Effector memory CD4-positive, alpha-beta T cell (primary cell): ENCODE results near the gene NHLRC2.

Experiments
- DNase-seq, 3 donors: peaks; one replicate each; pipeline ENCODE4 v3.0.0-alpha.2; 2020
- H3K27ac ChIP-seq: 2 replicates; pipeline ENCODE4 v1.7.0; 2013; ENCODE audit warnings: mild to moderate bottlenecking, low read length, moderate library complexity; ENCODE audit not compliant: insufficient read depth, poor library complexity, severe bottlenecking
- H3K27me3 ChIP-seq: replicated peaks from 2 replicates; pipeline ENCODE4 v1.7.0; 2013; ENCODE audit warnings: mild to moderate bottlenecking, low read length; ENCODE audit not compliant: insufficient read depth, control insufficient read depth, poor library complexity, severe bottlenecking
- H3K36me3 ChIP-seq: 2 replicates; pipeline ENCODE4 v1.7.0; 2013; ENCODE audit warnings: mild to moderate bottlenecking, low read length, moderate library complexity; ENCODE audit not compliant: control insufficient read depth, insufficient read depth
- H3K4me1 ChIP-seq: 2 replicates; pipeline ENCODE4 v1.7.0; 2013; ENCODE audit warnings: low read length, mild to moderate bottlenecking; ENCODE audit not compliant: control insufficient read depth, insufficient read depth, poor library complexity, severe bottlenecking
- H3K4me3 ChIP-seq: 2 replicates; pipeline ENCODE4 v1.7.0; 2013; ENCODE audit warnings: low read length, low read depth, mild to moderate bottlenecking; ENCODE audit not compliant: insufficient read depth, poor library complexity, severe bottlenecking
- H3K9me3 ChIP-seq: 2 replicates; pipeline ENCODE4 v1.7.0; 2013; ENCODE audit warnings: mild to moderate bottlenecking, low read length, moderate library complexity; ENCODE audit not compliant: control insufficient read depth

Gene NHLRC2

DNA sequence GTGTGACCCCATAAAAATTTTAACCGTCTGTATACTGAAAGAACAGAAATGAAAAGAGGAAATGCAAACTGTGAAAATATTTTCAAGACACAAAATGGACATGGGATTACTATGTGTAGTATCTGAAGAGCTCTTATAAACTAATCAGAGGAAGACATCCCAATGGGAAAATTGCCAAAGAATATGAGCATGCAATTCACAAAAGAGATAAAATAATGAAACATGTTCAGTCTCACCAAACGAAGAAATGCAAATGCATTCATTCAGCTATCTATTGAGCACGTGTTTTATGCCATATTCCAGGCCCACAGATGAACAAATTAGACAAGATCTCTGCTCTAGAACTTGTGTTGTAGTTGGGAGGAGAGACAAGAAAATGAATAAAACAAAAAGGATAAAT, 63.2 kb downstream of the NHLRC2 start:
- no peak overlapping the region for H3K4me3 ChIP-seq
- no peak for DNase-seq
- H3K4me1 ChIP-seq = no peaks in the 10 kb centered on the region
- H3K36me3 ChIP-seq = no peaks in the 10 kb centered on the region
- no peaks in the 10 kb centered on the region for H3K27me3 ChIP-seq
- no peaks in the 10 kb centered on the region for H3K9me3 ChIP-seq
- H3K27ac ChIP-seq = no peak overlapping the region

DNA sequence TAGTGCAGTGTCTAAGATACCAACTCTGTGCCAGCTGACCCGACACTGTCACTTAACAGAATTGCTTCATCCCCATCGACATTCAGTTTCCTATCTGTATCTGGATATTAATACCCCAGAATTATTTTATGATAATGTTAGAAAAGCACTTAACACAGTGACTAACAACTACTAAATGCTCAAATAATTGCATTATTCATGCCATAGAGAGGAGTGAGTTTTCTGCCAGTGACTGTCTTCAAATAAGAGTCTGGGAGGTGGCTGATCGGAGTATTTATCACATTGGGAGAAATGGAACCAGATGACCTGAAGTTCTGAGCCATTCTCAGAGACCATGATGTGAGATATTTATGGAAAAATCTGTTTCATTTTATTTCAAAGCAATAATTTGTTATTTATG, 65.7 kb downstream of the NHLRC2 start:
- no peak overlapping the region for H3K4me3 ChIP-seq
- no peaks in the 10 kb centered on the region for H3K4me1 ChIP-seq
- H3K27ac ChIP-seq = no peak overlapping the region
- no peak for DNase-seq
- H3K9me3 ChIP-seq = no peaks in the 10 kb centered on the region
- no peaks in the 10 kb centered on the region for H3K27me3 ChIP-seq
- no peaks in the 10 kb centered on the region for H3K36me3 ChIP-seq

DNA sequence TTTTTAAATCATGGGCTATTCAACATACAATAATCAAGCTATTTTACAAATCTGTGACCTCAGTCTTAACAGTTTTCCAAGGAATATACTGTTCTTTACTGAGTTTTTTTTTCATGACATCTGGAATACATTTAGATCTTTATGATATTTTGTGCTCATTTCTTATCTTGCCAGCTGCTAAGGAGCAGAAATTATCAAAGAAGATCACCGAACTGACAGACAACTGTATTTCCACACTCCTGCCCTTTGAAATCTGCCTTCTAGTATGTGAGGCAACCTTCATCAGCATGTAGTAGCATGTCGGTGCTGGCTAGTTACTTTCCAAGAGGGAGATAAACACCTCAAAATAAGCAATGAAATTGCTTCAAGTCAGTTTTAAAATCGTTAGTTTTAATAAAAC, 66.4 kb downstream of the NHLRC2 start:
- Histone ChIP-seq H3K4me3 (no peak overlapping the region), H3K27ac (no peak overlapping the region), H3K36me3 (no peaks in the 10 kb centered on the region), H3K9me3 (no peaks in the 10 kb centered on the region), H3K27me3 (no peaks in the 10 kb centered on the region), H3K4me1 (no peaks in the 10 kb centered on the region)
- DNase-seq = no peak

DNA sequence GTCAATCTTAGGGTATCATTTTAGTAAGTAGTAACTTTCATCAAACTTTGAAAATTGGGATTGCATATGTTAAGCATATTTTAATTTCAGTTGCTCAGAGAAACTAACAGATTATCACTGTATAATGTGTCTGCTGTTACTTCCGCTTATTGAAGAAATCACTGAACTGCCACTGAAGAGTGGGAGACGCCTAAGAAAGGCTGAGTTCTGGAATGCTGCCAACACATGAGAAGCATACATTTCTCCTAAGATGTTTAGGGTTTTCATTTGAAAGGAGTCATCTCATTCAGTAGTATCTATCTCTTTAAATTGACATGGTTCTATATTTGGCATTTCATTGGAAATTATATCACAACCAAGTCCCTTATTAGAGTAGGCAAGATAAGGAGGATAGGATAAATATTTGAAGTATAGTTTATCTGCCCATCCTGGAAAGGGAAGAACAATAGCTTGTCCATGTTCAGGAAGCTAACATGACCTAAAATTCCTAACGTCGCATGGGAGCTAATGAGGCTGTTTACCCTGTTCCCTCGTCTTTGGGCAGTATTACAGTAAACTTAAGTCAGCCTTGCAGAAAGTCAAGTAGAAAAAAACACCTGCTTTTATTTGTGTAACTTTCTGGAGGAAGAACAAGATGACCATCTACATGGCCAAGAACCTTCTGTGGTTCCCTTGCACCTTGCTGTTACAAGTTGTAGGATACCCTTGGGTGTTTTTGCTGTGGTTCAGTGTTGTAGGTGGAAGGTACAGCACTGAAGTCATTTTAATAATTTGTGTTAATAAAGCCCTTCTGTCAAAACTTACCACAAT, 67.3 kb downstream of the NHLRC2 start:
- H3K4me1 ChIP-seq = no peaks in the 10 kb centered on the region
- H3K9me3 ChIP-seq = no peaks in the 10 kb centered on the region
- H3K4me3 ChIP-seq = no peak overlapping the region
- H3K36me3 ChIP-seq = no peaks in the 10 kb centered on the region
- no peak for DNase-seq
- H3K27ac ChIP-seq = no peak overlapping the region
- no peaks in the 10 kb centered on the region for H3K27me3 ChIP-seq

DNA sequence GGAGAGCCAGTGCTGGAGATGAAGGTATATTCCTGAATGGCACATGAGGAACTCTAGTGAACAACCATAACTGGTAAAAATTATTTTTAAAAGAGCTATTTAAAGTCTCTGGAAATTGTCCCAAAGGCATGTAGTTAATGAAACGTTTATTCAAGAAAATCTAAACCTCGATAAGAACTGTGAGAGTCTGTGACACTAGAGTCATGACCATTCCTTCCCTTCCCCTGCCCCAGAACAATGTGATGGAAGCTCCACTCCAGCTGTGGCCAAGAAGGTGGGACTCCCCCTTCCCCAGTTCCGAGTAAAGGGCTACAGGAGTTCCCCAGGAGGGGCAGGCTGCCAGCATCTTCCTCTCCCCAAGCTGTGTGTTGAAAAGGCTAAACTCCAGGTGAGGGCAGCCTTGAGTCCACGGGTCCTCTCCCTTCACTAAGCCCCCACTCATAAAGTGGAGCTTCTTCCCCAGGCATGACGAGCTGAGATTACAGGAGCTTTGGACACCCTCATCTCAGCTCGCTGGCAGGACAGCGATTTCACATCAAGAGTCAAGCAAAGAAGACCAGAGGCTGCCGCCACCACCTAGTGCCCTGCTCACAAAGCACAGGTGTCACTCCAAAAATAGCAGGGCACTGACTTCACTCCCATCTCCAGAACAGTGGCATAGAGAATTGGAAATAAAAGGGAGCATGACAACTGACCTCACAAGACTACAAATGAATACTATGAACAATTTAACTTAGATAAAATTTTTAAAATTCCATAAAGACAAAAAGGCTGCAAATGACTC, 68.5 kb downstream of the NHLRC2 start:
- Histone ChIP-seq H3K27ac (no peak overlapping the region), H3K36me3 (no peaks in the 10 kb centered on the region), H3K9me3 (no peaks in the 10 kb centered on the region), H3K27me3 (no peaks in the 10 kb centered on the region), H3K4me1 (no peaks in the 10 kb centered on the region), H3K4me3 (no peak overlapping the region)
- no peak for DNase-seq

DNA sequence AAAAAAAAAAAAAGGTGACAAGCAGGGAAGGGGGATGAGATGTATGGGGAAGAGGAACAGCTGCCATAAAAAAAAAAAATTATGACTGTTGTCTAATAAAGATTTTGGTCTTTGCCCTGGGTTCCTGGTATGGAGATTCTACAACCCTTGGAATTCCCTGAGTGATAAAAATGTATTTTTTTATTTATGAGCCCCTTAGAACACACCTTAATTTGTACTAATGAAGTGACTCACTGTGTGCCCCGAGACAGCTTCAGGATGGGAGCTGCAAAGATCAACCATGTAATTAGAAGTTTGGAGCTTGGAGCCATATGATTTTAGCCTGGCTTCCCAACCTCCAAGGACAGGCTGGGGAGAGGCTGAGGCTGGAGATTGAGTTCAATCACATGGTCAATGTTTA, 69.7 kb downstream of the NHLRC2 start:
- DNase-seq = no peak
- Histone ChIP-seq H3K36me3 (no peaks in the 10 kb centered on the region), H3K27me3 (no peaks in the 10 kb centered on the region), H3K4me1 (no peaks in the 10 kb centered on the region), H3K9me3 (no peaks in the 10 kb centered on the region), H3K27ac (no peak overlapping the region), H3K4me3 (no peak overlapping the region)

DNA sequence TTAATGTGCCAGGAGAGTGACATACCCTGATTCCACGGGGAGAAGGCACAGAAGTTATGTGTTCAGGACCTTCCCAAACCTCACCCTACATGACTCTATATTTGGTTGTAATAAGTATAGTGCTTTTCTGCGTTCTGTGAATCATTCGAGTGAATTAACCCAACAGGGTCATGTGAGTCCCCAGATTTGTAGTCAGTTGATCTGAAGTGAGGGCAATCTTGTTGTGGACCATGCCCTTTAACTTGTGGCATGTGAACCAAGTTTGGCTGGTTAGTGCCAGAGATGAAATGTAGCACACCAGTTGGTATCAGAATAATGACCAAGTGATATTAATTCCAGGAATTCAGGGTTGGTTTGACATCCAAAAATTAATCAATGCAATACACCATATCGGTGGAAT, 70.2 kb downstream of the NHLRC2 start:
- H3K36me3 ChIP-seq = no peaks in the 10 kb centered on the region
- no peaks in the 10 kb centered on the region for H3K9me3 ChIP-seq
- no peaks in the 10 kb centered on the region for H3K27me3 ChIP-seq
- no peaks in the 10 kb centered on the region for H3K4me1 ChIP-seq
- no peak for DNase-seq
- H3K4me3 ChIP-seq = no peak overlapping the region
- H3K27ac ChIP-seq = no peak overlapping the region

DNA sequence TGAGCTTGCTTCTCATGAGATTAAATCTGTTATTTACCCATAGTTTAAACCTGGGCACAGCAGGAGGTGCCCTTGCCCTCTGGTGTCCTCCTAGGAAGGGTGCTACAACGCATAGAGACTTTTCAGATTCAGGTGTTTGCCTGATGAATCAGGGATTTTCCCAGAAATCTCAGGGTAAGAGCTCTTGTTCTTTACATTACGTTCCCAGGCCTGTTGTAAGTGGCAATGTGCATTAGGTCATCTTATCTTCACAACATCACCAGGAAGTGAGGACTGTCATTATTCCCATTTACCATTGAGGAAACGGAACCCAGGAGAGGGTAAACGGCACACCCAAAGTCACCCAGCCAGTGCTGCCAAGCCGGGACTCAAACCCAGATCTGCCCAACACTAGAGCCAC, 73.0 kb downstream of the NHLRC2 start:
- no peak for DNase-seq
- no peaks in the 10 kb centered on the region for H3K4me1 ChIP-seq
- no peaks in the 10 kb centered on the region for H3K36me3 ChIP-seq
- H3K27me3 ChIP-seq = no peaks in the 10 kb centered on the region
- no peak overlapping the region for H3K27ac ChIP-seq
- H3K9me3 ChIP-seq = no peaks in the 10 kb centered on the region
- no peak overlapping the region for H3K4me3 ChIP-seq

DNA sequence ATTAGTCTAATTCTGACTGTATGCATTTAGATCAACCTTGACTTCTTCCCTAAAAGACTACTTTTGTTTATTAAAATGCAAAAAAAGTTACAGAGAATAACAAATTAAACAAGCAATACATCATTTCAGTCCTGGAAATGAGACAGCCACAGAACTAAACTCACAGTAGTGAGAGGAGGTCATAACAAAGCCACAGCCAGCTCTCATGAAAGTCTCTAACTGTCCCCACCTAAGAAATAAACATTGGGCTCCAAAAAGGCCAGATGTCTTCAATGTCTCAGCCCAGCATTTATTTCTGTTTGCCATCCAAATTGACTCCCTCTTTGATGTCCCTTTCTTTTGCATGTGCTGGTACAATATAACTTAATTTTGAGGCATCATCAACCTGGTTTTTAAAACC, 74.4 kb downstream of the NHLRC2 start:
- H3K27ac ChIP-seq = no peak overlapping the region
- H3K9me3 ChIP-seq = no peaks in the 10 kb centered on the region
- H3K4me3 ChIP-seq = no peak overlapping the region
- no peaks in the 10 kb centered on the region for H3K36me3 ChIP-seq
- H3K27me3 ChIP-seq = no peaks in the 10 kb centered on the region
- no peak for DNase-seq
- H3K4me1 ChIP-seq = no peaks in the 10 kb centered on the region

DNA sequence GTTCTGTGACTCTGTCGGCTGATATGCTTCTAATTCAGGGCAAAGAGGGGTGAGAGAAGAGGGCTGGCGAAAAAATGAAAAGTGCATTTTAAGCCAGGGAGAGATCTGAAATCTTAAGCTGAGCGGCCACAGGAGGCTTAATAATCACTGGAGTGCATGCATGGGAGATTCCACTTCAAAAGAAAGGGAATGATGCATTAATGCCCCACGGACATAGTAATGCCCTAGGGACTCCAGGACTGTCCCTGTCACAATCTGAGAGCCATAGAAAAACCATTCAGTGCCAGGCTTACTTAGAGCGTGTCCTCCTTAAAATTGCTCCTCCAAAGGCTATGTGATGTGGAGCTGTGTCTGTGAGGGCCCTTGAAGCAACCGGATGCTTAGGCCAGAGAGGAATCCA, 75.1 kb downstream of the NHLRC2 start:
- Histone ChIP-seq H3K9me3 (no peaks in the 10 kb centered on the region), H3K36me3 (no peaks in the 10 kb centered on the region), H3K4me3 (no peak overlapping the region), H3K4me1 (no peaks in the 10 kb centered on the region), H3K27ac (no peak overlapping the region), H3K27me3 (no peaks in the 10 kb centered on the region)
- DNase-seq = no peak
